DND-41 (cell line): ENCODE data around the gene IPO4.

Source experiments
- ATAC-seq: fragments of 200-7000 bp; cut with Tn5 transposase; 3 replicates; pipeline ENCODE4 v1.9.1; 2021; ENCODE audit warnings: low read depth; ENCODE audit not compliant: insufficient read depth
- DNase-seq: peaks from one replicate; pipeline ENCODE4 v3.0.0-alpha.2; 2020
- H2AFZ ChIP-seq: 2 replicates; pipeline ENCODE4 v1.6.0; 2012; ENCODE audit warnings: low read depth, low read length
- H3K27ac ChIP-seq: 2 replicates; pipeline ENCODE4 v1.5.1; 2012; ENCODE audit warnings: low read length, inconsistent platforms
- H3K27me3 ChIP-seq: fragments of 200-600 bp; sonication (generic); 2 replicates; pipeline ENCODE4 v1.6.0; 2012; ENCODE audit warnings: low read length, mild to moderate bottlenecking, inconsistent platforms; ENCODE audit not compliant: insufficient read depth, poor library complexity
- H3K36me3 ChIP-seq: 2 replicates; pipeline ENCODE4 v1.5.1; 2012; ENCODE audit warnings: low read length, inconsistent platforms; ENCODE audit not compliant: insufficient read depth
- H3K4me1 ChIP-seq: 2 replicates; pipeline ENCODE4 v1.5.1; 2012; ENCODE audit warnings: mild to moderate bottlenecking, low read length; ENCODE audit not compliant: insufficient read depth
- H3K4me2 ChIP-seq: 2 replicates; pipeline ENCODE4 v1.6.0; 2012; ENCODE audit warnings: mild to moderate bottlenecking, moderate library complexity, low read length, inconsistent platforms; ENCODE audit not compliant: insufficient read depth
- H3K4me3 ChIP-seq, 2 experiments: fragments of 200-600 bp in 1 of 2; shearing (Covaris generic) in 1 of 2; 2 replicates each; pipeline ENCODE4 v1.5.1; 2012 to 2016; ENCODE audit warnings: inconsistent platforms in 2 of 2, low read length in 2 of 2, mild to moderate bottlenecking in 2 of 2, low read depth in 1 of 2, moderate library complexity in 1 of 2
- H3K79me2 ChIP-seq: 2 replicates; pipeline ENCODE4 v1.6.0; 2012; ENCODE audit warnings: low read length, inconsistent platforms; ENCODE audit not compliant: insufficient read depth
- H3K9ac ChIP-seq: 2 replicates; pipeline ENCODE4 v1.6.0; 2012; ENCODE audit warnings: low read depth, mild to moderate bottlenecking, inconsistent platforms, low read length, moderate library complexity
- H3K9me3 ChIP-seq: 2 replicates; pipeline ENCODE4 v1.5.1; 2012; ENCODE audit warnings: low read length, moderate library complexity, mild to moderate bottlenecking, inconsistent platforms; ENCODE audit not compliant: insufficient read depth, severe bottlenecking
- H4K20me1 ChIP-seq: 2 replicates; pipeline ENCODE4 v1.6.0; 2012; ENCODE audit warnings: low read length; ENCODE audit not compliant: insufficient read depth
- EZH2 ChIP-seq: IDR thresholded peaks from 3 replicates; pipeline ENCODE4 v1.6.1; 2012; ENCODE audit warnings: borderline replicate concordance, low read depth, mild to moderate bottlenecking, moderate library complexity, low read length, inconsistent platforms; ENCODE audit not compliant: severe bottlenecking
- TF ChIP-seq, protein P1 (sequence below): IDR thresholded peaks from 2 replicates; pipeline ENCODE4 v1.5.1; 2012; ENCODE audit warnings: borderline replicate concordance, low read length, moderate library complexity, mild to moderate bottlenecking; ENCODE audit not compliant: poor library complexity, severe bottlenecking; ENCODE audit errors: extremely low read depth

IPO4 gene

DNA sequence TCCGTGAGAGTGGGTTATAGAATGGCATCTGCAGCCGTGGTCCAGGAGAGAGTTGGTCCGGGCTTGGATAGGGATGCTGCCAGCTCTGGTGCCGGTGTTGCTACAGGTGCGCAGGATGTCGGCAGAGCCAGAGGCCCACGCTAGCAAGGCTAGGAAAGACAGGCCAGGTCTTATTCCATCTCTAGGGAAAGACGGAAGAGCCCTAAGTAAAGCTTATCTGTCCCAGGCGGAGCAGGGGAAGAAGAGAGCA lies 53.1 kb downstream of the IPO4 start:
- H3K4me1 ChIP-seq = peaks cover 48% of the 10 kb centered on the region

DNA sequence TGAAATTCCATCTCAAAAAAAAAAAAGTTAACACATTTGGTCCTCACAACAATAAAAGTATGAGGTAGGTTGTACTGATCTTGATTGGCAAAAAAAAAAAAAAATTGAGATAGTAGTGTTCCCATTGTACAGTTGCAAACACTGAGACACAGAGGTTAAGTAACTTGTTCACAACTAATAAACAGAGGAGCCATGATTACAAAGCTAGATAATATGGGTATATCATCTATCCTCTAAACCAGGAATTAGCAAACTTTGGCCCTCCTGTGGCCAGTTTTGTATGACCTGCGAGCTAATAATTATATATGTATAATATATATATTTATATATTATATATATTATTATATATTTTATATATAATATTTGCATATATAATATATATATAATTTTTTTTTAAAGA lies 54.9 kb downstream of the IPO4 start:
- peaks cover 22% of the 10 kb centered on the region; the same call in 1 of the 2 replicates for H4K20me1 ChIP-seq
- H3K36me3 ChIP-seq = peaks cover 20% of the 10 kb centered on the region
- ATAC-seq = no peak
- TF ChIP-seq, protein P1, sequence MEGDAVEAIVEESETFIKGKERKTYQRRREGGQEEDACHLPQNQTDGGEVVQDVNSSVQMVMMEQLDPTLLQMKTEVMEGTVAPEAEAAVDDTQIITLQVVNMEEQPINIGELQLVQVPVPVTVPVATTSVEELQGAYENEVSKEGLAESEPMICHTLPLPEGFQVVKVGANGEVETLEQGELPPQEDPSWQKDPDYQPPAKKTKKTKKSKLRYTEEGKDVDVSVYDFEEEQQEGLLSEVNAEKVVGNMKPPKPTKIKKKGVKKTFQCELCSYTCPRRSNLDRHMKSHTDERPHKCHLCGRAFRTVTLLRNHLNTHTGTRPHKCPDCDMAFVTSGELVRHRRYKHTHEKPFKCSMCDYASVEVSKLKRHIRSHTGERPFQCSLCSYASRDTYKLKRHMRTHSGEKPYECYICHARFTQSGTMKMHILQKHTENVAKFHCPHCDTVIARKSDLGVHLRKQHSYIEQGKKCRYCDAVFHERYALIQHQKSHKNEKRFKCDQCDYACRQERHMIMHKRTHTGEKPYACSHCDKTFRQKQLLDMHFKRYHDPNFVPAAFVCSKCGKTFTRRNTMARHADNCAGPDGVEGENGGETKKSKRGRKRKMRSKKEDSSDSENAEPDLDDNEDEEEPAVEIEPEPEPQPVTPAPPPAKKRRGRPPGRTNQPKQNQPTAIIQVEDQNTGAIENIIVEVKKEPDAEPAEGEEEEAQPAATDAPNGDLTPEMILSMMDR = no peak
- no peak for TF ChIP-seq EZH2
- H2AFZ ChIP-seq = no peak overlapping the region
- DNase-seq = no peak
- no peak overlapping the region for H3K27ac ChIP-seq
- H3K27me3 ChIP-seq = no peaks in the 10 kb centered on the region
- no peak overlapping the region for H3K9ac ChIP-seq
- H3K4me3 ChIP-seq = no peak overlapping the region
- H3K4me2 ChIP-seq = no peak overlapping the region
- peaks cover 31% of the 10 kb centered on the region for H3K4me1 ChIP-seq
- no peaks in the 10 kb centered on the region for H3K9me3 ChIP-seq
- peaks cover 28% of the 10 kb centered on the region for H3K79me2 ChIP-seq

More for the DNA sequence above, 53.1 kb downstream of the IPO4 start:
- no peaks in the 10 kb centered on the region for H3K9me3 ChIP-seq
- peak overlapping the region; percentile 100 for H3K9ac ChIP-seq
- H3K79me2 ChIP-seq = peaks cover 45% of the 10 kb centered on the region
- H2AFZ ChIP-seq = peak overlapping the region; percentile 86
- peak overlapping the region; percentile 95 to 98 for H3K4me3 ChIP-seq
- no peaks in the 10 kb centered on the region for H3K27me3 ChIP-seq
- peak overlapping the region; percentile 74 for H3K4me2 ChIP-seq
- H4K20me1 ChIP-seq = peaks cover 32% of the 10 kb centered on the region; the same call in 1 of the 2 replicates
- no peak for DNase-seq
- peaks cover 30% of the 10 kb centered on the region for H3K36me3 ChIP-seq
- ATAC-seq = no peak
- peak overlapping the region; percentile 74 for H3K27ac ChIP-seq
- TF ChIP-seq, protein P1 = no peak
- TF ChIP-seq EZH2 = no peak

DNA sequence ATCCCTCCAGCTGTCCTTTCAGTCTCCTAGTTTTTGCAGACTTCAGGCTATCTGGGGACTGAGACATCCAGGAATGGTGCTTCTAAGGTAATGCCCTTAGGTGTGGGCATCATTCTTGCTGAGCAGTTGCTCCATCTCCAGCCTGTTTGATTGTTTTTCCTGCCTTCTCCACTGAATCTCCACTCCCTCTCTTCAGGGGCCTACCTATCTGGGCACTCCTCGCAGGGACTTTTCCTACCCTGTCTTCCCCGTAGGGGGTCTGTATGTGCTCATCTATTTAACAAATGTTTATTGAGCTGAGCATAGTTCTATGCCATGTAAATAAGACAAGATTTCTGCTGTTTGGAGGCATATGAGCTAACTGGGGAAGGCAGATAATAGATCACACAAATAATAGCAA lies 55.6 kb downstream of the IPO4 start:
- Histone ChIP-seq H2AFZ (no peak overlapping the region), H3K9ac (no peak overlapping the region), H3K4me2 (no peak overlapping the region), H3K4me3 (no peak overlapping the region), H3K79me2 (peaks cover 20% of the 10 kb centered on the region), H4K20me1 (peaks cover 15% of the 10 kb centered on the region; the same call in 1 of the 2 replicates), H3K27ac (no peak overlapping the region), H3K36me3 (peaks cover 12% of the 10 kb centered on the region), H3K27me3 (no peaks in the 10 kb centered on the region), H3K4me1 (peaks cover 24% of the 10 kb centered on the region), H3K9me3 (no peaks in the 10 kb centered on the region)
- no peak for DNase-seq
- no peak for ATAC-seq
- no peak for TF ChIP-seq EZH2
- TF ChIP-seq, protein P1 = no peak

DNA sequence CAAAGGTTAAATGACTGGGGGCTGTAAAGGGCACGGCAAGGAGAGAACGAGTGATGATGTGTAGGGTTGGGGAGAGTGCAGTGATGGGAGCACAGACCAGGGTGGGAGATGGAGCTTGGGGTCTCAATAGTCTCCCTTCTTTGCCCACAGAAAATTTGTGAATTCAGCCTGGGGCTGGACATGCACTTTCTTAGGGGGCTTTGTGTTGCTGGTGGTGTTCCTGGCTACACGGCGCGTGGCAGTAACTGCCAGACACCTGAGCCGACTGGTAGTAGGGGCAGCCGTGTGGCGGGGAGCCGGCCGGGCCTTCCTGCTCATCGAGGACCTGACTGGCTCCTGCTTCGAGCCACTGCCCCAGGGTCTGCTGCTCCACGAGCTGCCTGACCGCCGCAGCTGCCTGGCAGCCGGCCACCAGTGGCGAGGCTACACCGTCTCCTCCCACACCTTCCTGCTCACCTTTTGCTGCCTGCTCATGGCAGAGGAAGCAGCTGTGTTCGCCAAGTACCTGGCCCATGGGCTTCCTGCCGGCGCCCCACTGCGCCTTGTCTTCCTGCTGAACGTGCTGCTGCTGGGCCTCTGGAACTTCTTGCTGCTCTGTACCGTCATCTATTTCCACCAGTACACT lies 56.4 kb downstream of the IPO4 start:
- no peak overlapping the region; the same call in 1 of the 2 replicates for H3K9ac ChIP-seq
- H2AFZ ChIP-seq = no peak overlapping the region
- peaks cover 7% of the 10 kb centered on the region; the same call in 1 of the 2 replicates for H4K20me1 ChIP-seq

More for the DNA sequence above, 56.4 kb downstream of the IPO4 start:
- Histone ChIP-seq H3K27me3 (no peaks in the 10 kb centered on the region), H3K4me3 (no peak overlapping the region), H3K4me1 (peaks cover 16% of the 10 kb centered on the region), H3K4me2 (no peak overlapping the region), H3K27ac (no peak overlapping the region), H3K9me3 (no peaks in the 10 kb centered on the region), H3K36me3 (peaks cover 4% of the 10 kb centered on the region), H3K79me2 (peaks cover 12% of the 10 kb centered on the region)
- ATAC-seq (no peak), DNase-seq (no peak)
- TF ChIP-seq EZH2 = no peak
- TF ChIP-seq, protein P1 = no peak
